ENCODE results near the gene ITGB4.

Gene ITGB4

GRCh38 chr17:75697651-75698291, 23.5 kb upstream of the ITGB4 start:
- DNase-seq (ENCODE audit: low read depth in 2 of 2): no peak

- no peak for DNase-seq (ENCODE audit: low read depth in 2 of 2)
Measured at GRCh38 chr17:75698659-75699058, 22.6 kb upstream of the ITGB4 start.

- no peak for DNase-seq (ENCODE audit: low read depth in 2 of 2)
Measured at GRCh38 chr17:75701288-75701687, 20.0 kb upstream of the ITGB4 start.

- no peak for DNase-seq (ENCODE audit: low read depth in 2 of 2)
Measured at GRCh38 chr17:75703191-75703590, 18.1 kb upstream of the ITGB4 start.

GRCh38 chr17:75703591-75703990, 17.7 kb upstream of the ITGB4 start:
- no peak for DNase-seq (ENCODE audit: low read depth in 2 of 2)

- no peak for DNase-seq (ENCODE audit: low read depth in 2 of 2)
Measured at GRCh38 chr17:75704963-75705875, 16.0 kb upstream of the ITGB4 start.

GRCh38 chr17:75706042-75706728, 15.1 kb upstream of the ITGB4 start:
- DNase-seq (ENCODE audit: low read depth in 2 of 2): no peak

- DNase-seq (ENCODE audit: low read depth in 2 of 2): no peak
Measured at GRCh38 chr17:75707079-75707571, 14.1 kb upstream of the ITGB4 start.

GRCh38 chr17:75712446-75712845, 8.8 kb upstream of the ITGB4 start:
- no peak for DNase-seq (ENCODE audit: low read depth in 2 of 2)

- DNase-seq (ENCODE audit: low read depth in 2 of 2): no peak
Measured at GRCh38 chr17:75719732-75720131, 1.5 kb upstream of the ITGB4 start.

- no peak for DNase-seq (ENCODE audit: low read depth in 2 of 2)
Measured at GRCh38 chr17:75721463-75722011, 278 bp downstream of the ITGB4 start.

- DNase-seq (ENCODE audit: low read depth in 2 of 2): no peak
Measured at GRCh38 chr17:75722076-75722475, 817 bp downstream of the ITGB4 start.

GRCh38 chr17:75722542-75723095, 1.4 kb downstream of the ITGB4 start:
- DNase-seq (ENCODE audit: low read depth in 2 of 2): no peak

GRCh38 chr17:75723171-75723930, 2.1 kb downstream of the ITGB4 start:
- no peak for DNase-seq (ENCODE audit: low read depth in 2 of 2)

GRCh38 chr17:75724016-75725003, 3.1 kb downstream of the ITGB4 start:
- no peak for DNase-seq (ENCODE audit: low read depth in 2 of 2)

- no peak for DNase-seq (ENCODE audit: low read depth in 2 of 2)
Measured at GRCh38 chr17:75725504-75725903, 4.2 kb downstream of the ITGB4 start.

- no peak for DNase-seq (ENCODE audit: low read depth in 2 of 2)
Measured at GRCh38 chr17:75727391-75727790, 6.1 kb downstream of the ITGB4 start.

- DNase-seq (ENCODE audit: low read depth in 2 of 2): no peak
Measured at GRCh38 chr17:75729351-75729750, 8.1 kb downstream of the ITGB4 start.

- no peak for DNase-seq (ENCODE audit: low read depth in 2 of 2)
Measured at GRCh38 chr17:75730065-75730464, 8.8 kb downstream of the ITGB4 start.

Data from stimulated activated CD4-positive, alpha-beta T cell treated with anti-CD3 and anti-CD28 coated beads, Interleukin-15, amount 100 ng/mL, for 48 hours (primary cell).